Right atrium auricular region (tissue), 2 donors: ENCODE measurements around the gene PFKL. TPM values are rescaled to one million over a fixed set of nuclear protein-coding genes. Genes with fewer than 3 reads are reported as not detected.

Experiments
- DNase-seq: peaks from one replicate; pipeline ENCODE4 v3.0.0-alpha.2; 2019; ENCODE audit warnings: low spot score
- H3K27ac ChIP-seq, 2 donors: fragments of 200-600 bp; sonication (generic); 1 replicate in 1 of 2; 2 replicates in 1 of 2; pipeline ENCODE4 v1.5.1; 2016 to 2019
- H3K27me3 ChIP-seq, 2 donors: fragments of 200-600 bp; sonication (generic); one replicate each; pipeline versions ENCODE4 v1.5.1 to v1.6.0; 2017 to 2019
- H3K36me3 ChIP-seq: fragments of 200-600 bp; sonication (generic); one replicate; pipeline ENCODE4 v1.5.1; 2016
- H3K4me1 ChIP-seq, 2 donors: fragments of 200-600 bp; sonication (generic); one replicate each; pipeline versions ENCODE4 v1.5.1 to v1.6.0; 2017 to 2019
- H3K4me3 ChIP-seq, 2 donors: fragments of 200-600 bp; sonication (generic); 1 replicate in 1 of 2; 2 replicates in 1 of 2; pipeline ENCODE4 v1.5.1; 2017 to 2019; ENCODE audit warnings: mild to moderate bottlenecking in 1 of 2, moderate library complexity in 1 of 2
- H3K9me3 ChIP-seq, 2 donors: fragments of 200-600 bp; sonication (generic); one replicate each; pipeline ENCODE4 v1.5.1; 2019
- total RNA-seq, 2 donors: library from RNA; depleted of rRNA; stranded (reverse); fragments of >200 nt; gene quantifications; one replicate each; pipeline ENCODE4 v1.1.0, GENCODE V29; 2016
- TF ChIP-seq, protein P1 (sequence below), 2 donors: fragments of 200-600 bp; sonication (generic); IDR thresholded peaks; one replicate each; pipeline ENCODE4 v1.5.1; 2019; ENCODE audit warnings: antibody characterized with exemption in 2 of 2

Gene PFKL
- total RNA-seq, 2 donors from 2014 or later = 28.0 to 45.7 TPM

DNA sequence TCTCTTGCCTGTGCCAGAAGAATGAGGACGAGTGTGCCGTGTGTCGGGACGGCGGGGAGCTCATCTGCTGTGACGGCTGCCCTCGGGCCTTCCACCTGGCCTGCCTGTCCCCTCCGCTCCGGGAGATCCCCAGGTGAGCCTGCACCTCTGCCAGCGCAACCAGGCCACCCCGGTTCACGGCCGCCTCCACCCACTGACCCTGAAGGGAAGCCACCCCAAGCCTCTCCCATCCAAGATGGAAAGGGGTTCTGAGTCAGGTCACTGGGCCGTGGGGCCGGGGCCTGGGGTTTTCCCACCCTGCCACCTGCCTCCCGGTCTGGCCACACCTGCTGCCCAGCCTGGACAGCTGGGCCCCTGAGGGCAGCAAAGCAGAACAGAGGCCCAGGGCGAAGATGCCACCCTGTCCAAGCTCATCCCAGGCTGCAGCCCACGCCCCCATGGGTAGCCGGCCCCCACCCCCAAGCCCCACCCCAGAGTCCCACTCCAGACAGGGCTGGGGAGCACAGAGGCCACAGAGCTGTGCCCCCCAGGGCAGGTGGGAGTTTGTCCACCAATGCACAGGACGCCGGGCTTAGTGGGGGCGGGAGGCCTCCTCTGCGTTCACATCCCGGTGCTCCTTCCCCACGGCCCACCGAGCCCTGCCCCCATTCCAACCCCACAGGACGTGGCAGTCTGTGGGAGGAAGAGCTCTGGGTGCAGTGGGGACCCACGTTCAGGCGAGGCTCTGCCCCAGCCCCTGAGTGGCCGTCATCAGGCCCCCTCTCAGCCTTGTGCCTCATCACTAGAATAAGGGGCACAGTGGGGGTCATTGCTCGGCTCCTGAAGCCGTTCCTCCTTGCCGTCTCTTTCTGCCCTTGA, 8.5 kb upstream of the PFKL start:
- no peak overlapping the region for H3K4me3 ChIP-seq
- no peak for DNase-seq
- H3K9me3 ChIP-seq = no peaks in the 10 kb centered on the region
- H3K27ac ChIP-seq = no peak overlapping the region
- H3K36me3 ChIP-seq = no peaks in the 10 kb centered on the region
- H3K4me1 ChIP-seq = peaks cover 0 to 13% of the 10 kb centered on the region in 2 donors
- no peaks in the 10 kb centered on the region for H3K27me3 ChIP-seq
- TF ChIP-seq, protein P1, sequence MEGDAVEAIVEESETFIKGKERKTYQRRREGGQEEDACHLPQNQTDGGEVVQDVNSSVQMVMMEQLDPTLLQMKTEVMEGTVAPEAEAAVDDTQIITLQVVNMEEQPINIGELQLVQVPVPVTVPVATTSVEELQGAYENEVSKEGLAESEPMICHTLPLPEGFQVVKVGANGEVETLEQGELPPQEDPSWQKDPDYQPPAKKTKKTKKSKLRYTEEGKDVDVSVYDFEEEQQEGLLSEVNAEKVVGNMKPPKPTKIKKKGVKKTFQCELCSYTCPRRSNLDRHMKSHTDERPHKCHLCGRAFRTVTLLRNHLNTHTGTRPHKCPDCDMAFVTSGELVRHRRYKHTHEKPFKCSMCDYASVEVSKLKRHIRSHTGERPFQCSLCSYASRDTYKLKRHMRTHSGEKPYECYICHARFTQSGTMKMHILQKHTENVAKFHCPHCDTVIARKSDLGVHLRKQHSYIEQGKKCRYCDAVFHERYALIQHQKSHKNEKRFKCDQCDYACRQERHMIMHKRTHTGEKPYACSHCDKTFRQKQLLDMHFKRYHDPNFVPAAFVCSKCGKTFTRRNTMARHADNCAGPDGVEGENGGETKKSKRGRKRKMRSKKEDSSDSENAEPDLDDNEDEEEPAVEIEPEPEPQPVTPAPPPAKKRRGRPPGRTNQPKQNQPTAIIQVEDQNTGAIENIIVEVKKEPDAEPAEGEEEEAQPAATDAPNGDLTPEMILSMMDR (IDR thresholded peaks at IDR 0.05) = no peak

DNA sequence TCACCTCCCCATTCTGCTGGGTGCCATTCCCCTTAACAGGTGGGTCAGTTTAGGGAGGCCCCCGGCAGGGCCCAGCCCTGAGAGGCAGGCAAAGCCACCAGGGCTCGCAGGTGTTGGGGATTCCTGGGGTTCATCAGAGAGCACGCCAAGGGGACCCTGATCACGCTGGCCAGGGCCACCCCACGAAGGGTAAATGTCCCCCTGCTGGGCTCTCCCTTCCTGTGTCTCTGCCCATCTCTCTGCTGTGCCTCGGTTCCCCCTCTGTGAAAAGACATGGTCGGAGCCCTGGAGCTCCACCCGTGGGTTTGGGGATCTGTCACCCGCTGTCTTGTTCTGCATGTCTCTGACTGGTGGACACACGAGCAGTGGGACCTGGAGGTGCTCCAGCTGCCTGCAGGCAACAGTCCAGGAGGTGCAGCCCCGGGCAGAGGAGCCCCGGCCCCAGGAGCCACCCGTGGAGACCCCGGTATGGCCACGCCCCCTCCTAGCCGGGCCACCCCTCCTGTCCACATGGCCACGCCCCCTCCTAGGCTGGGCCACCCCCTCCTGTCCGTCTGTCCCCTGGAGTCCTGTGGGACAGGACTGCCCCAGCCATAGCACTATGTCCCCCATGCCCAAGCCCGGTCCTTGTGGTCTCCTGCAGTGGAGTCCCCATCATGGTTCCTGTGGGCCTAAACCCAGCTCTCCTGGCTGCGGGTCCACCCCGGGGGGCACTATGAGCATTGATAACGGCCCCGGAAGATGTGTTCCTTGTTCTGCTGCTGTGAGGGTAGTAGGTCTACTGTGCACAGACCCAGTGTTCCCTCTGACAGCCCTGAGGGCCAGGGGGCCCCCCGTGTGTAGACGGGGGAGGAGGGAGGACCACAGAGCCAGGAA, 7.7 kb upstream of the PFKL start:
- no peak for DNase-seq
- TF ChIP-seq, protein P1 (IDR thresholded peaks at IDR 0.05) = no peak
- Histone ChIP-seq H3K36me3 (no peaks in the 10 kb centered on the region), H3K27ac (no peak overlapping the region), H3K4me3 (no peak overlapping the region), H3K27me3 (no peaks in the 10 kb centered on the region), H3K4me1 (peaks cover 0 to 14% of the 10 kb centered on the region in 2 donors), H3K9me3 (no peaks in the 10 kb centered on the region)

DNA sequence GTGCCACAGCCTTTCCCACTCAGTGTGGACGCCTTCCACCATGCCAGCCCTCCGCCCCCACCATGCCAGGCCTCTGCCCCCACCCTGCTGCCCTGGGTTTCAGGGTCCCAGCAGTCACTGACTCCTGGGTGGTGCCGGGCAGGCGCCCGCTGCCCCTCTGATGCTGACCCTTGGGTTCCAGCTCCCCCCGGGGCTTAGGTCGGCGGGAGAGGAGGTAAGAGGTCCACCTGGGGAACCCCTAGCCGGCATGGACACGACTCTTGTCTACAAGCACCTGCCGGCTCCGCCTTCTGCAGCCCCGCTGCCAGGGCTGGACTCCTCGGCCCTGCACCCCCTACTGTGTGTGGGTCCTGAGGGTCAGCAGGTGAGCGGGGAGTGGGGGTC, 7.0 kb upstream of the PFKL start:
- TF ChIP-seq, protein P1 (IDR thresholded peaks at IDR 0.05) = no peak
- DNase-seq = no peak
- no peaks in the 10 kb centered on the region for H3K27me3 ChIP-seq

DNA sequence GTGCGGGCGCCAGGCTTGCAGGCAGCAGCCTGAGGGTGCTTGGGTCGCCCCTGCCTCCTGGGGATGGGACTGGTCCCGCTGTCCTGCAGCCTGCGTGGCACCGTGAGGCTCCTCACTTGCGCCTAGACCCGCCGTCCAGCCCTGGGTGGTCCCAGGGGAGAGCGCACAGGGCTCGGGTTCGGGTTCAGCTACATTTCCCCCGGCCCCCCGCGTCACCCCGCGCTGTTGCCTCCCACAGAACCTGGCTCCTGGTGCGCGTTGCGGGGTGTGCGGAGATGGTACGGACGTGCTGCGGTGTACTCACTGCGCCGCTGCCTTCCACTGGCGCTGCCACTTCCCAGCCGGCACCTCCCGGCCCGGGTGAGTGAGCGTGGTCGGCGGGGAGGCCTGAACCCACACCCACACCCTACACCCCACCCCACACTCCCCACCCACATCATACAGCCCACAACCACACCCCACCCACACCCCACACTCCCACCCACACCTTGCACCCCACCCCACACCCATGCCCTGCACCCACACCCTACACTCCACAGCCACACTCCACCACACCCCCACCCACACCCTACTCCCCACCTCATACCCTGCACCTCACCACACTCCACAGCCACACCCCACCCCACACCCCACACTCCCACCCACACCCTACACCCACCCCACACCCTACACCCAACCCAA, 6.2 kb upstream of the PFKL start:
- Histone ChIP-seq H3K27ac (no peak overlapping the region), H3K27me3 (no peaks in the 10 kb centered on the region), H3K36me3 (no peaks in the 10 kb centered on the region), H3K4me3 (no peak overlapping the region), H3K9me3 (no peaks in the 10 kb centered on the region), H3K4me1 (peaks cover 0 to 24% of the 10 kb centered on the region in 2 donors)
- TF ChIP-seq, protein P1 (IDR thresholded peaks at IDR 0.05) = no peak
- DNase-seq = no peak

More for the DNA sequence above, 7.0 kb upstream of the PFKL start:
- no peaks in the 10 kb centered on the region for H3K36me3 ChIP-seq
- H3K9me3 ChIP-seq = no peaks in the 10 kb centered on the region
- H3K4me1 ChIP-seq = peaks cover 0 to 20% of the 10 kb centered on the region in 2 donors
- H3K4me3 ChIP-seq = no peak overlapping the region
- H3K27ac ChIP-seq = no peak overlapping the region

DNA sequence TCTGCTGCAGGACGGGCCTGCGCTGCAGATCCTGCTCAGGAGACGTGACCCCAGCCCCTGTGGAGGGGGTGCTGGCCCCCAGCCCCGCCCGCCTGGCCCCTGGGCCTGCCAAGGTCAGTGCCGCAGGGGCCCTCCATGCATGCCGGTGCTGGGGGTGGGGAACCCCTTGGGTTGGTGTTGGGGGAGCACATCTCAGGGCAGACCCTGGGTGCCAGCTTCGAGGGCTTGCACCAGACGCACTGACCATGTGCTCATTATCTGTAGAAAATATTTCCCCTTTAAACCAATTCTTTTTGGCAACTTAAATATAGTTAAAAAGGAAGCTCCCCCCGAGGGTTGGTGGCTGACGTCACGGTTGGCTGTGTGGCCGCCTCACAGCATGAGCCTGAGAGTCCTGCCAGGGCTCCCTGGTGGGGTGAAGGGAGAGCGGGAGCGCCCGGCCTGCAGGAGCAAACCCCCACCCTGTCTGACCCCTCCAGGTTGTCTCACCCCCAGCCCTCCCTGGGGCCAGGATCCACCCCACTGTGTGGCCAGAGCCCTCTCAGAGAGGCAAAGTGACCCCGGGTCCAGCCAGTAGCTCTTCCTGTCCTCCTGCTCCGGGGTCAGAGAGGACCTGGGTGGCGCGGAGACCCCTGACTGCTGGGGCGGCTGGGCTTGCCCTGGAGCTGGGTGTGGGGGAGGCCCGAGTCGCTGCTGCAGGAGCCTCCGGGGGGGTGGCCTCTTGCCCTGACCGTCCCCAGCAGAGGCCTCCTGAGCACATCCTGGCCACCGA, 5.3 kb upstream of the PFKL start:
- DNase-seq = peak; percentile 86
- Histone ChIP-seq H3K4me1 (peaks cover 0 to 31% of the 10 kb centered on the region in 2 donors), H3K27ac (no peak overlapping the region), H3K36me3 (no peaks in the 10 kb centered on the region), H3K27me3 (no peaks in the 10 kb centered on the region), H3K9me3 (no peaks in the 10 kb centered on the region), H3K4me3 (no peak overlapping the region)
- TF ChIP-seq, protein P1 (IDR thresholded peaks at IDR 0.05) = no peak
